H9 (cell line): ENCODE results near the gene PSMA6. TPM values are rescaled to one million over a fixed set of nuclear protein-coding genes. Genes with fewer than 3 reads are reported as not detected.
"Not testable (repeated sequence)": the region's sequence is repeated elsewhere in the genome, so short reads cannot be mapped to it uniquely, and the experiment has no call there.

Experiments
- DNase-seq: peaks from one replicate; pipeline ENCODE4 v3.0.0-alpha.2; 2017
- H2AFZ ChIP-seq: one replicate; pipeline ENCODE4 v1.6.1; 2013; ENCODE audit warnings: mild to moderate bottlenecking, low read length, control low read depth, moderate library complexity
- H2AK5ac ChIP-seq: 2 replicates; pipeline ENCODE4 v1.6.1; 2013; ENCODE audit warnings: low read length, control low read depth, mixed read lengths; ENCODE audit not compliant: insufficient read length
- H2BK120ac ChIP-seq: one replicate; pipeline ENCODE4 v1.6.1; 2013; ENCODE audit warnings: low read depth, mild to moderate bottlenecking, low read length, control low read depth, inconsistent platforms; ENCODE audit not compliant: poor library complexity, severe bottlenecking
- H2BK12ac ChIP-seq: 2 replicates; pipeline ENCODE4 v1.6.1; 2013; ENCODE audit warnings: low read length, control low read depth, mixed read lengths, low read depth; ENCODE audit not compliant: insufficient read length
- H2BK15ac ChIP-seq: 2 replicates; pipeline ENCODE4 v1.6.1; 2013; ENCODE audit warnings: low read depth, low read length, control low read depth
- H2BK20ac ChIP-seq: one replicate; pipeline ENCODE4 v1.6.1; 2013; ENCODE audit warnings: low read depth, mild to moderate bottlenecking, low read length, control low read depth, inconsistent platforms; ENCODE audit not compliant: poor library complexity, severe bottlenecking
- H2BK5ac ChIP-seq: 2 replicates; pipeline ENCODE4 v1.6.1; 2013; ENCODE audit warnings: low read length, control low read depth, mixed read lengths; ENCODE audit not compliant: insufficient read length
- H3K14ac ChIP-seq: 2 replicates; pipeline ENCODE4 v1.6.1; 2013; ENCODE audit warnings: low read length, control low read depth; ENCODE audit not compliant: insufficient read depth
- H3K18ac ChIP-seq: 2 replicates; pipeline ENCODE4 v1.6.1; 2013; ENCODE audit warnings: low read depth, mild to moderate bottlenecking, mixed read lengths, low read length, control low read depth; ENCODE audit not compliant: insufficient read length
- H3K23ac ChIP-seq: 2 replicates; pipeline ENCODE4 v1.6.1; 2013; ENCODE audit warnings: low read length, control low read depth, mixed read lengths, low read depth; ENCODE audit not compliant: insufficient read length
- H3K23me2 ChIP-seq: 2 replicates; pipeline ENCODE4 v1.6.1; 2013; ENCODE audit warnings: low read depth, mild to moderate bottlenecking, mixed read lengths, low read length, control low read depth; ENCODE audit not compliant: insufficient read length, poor library complexity, severe bottlenecking
- H3K27ac ChIP-seq: 2 replicates; pipeline ENCODE4 v1.5.1; 2013; ENCODE audit warnings: low read length, control low read depth, mixed read lengths, low read depth; ENCODE audit not compliant: insufficient read length
- H3K27me3 ChIP-seq: 2 replicates; pipeline ENCODE4 v1.6.1; 2013; ENCODE audit warnings: low read length, control low read depth, inconsistent platforms; ENCODE audit not compliant: insufficient read depth
- H3K4ac ChIP-seq: 2 replicates; pipeline ENCODE4 v1.6.1; 2013; ENCODE audit warnings: low read depth, mild to moderate bottlenecking, control low read depth, inconsistent platforms, low read length, moderate library complexity
- H3K4me1 ChIP-seq: 2 replicates; pipeline ENCODE4 v1.6.1; 2013; ENCODE audit warnings: low read length, control low read depth, inconsistent platforms; ENCODE audit not compliant: insufficient read depth
- H3K4me2 ChIP-seq: 2 replicates; pipeline ENCODE4 v1.6.1; 2013; ENCODE audit warnings: low read length, control low read depth, mixed read lengths; ENCODE audit not compliant: insufficient read length, insufficient read depth
- H3K56ac ChIP-seq: 2 replicates; pipeline ENCODE4 v1.6.1; 2013; ENCODE audit warnings: low read depth, mild to moderate bottlenecking, mixed read lengths, low read length, control low read depth; ENCODE audit not compliant: insufficient read length
- H3K79me1 ChIP-seq: 2 replicates; pipeline ENCODE4 v1.6.1; 2013; ENCODE audit warnings: low read depth, mild to moderate bottlenecking, moderate library complexity, low read length, control low read depth, inconsistent platforms; ENCODE audit not compliant: insufficient read depth, poor library complexity, severe bottlenecking
- H3K79me2 ChIP-seq: 2 replicates; pipeline ENCODE4 v1.6.1; 2013; ENCODE audit warnings: low read length, control low read depth, inconsistent platforms; ENCODE audit not compliant: insufficient read depth
- H3K9ac ChIP-seq: 2 replicates; pipeline ENCODE4 v1.6.1; 2013; ENCODE audit warnings: low read length, control low read depth, mixed read lengths; ENCODE audit not compliant: insufficient read length; ENCODE audit errors: extremely low read depth
- H3K9me3 ChIP-seq: one replicate; pipeline ENCODE4 v1.6.1; 2013; ENCODE audit warnings: low read depth, low read length, inconsistent platforms; ENCODE audit not compliant: control insufficient read depth
- H3T11ph ChIP-seq: one replicate; pipeline ENCODE4 v1.6.1; 2013; ENCODE audit warnings: mild to moderate bottlenecking, low read length, control low read depth, inconsistent platforms
- H4K20me1 ChIP-seq: one replicate; pipeline ENCODE4 v1.6.1; 2013; ENCODE audit not compliant: control insufficient read depth, insufficient read length, insufficient read depth
- H4K5ac ChIP-seq: 2 replicates; pipeline ENCODE4 v1.6.1; 2013; ENCODE audit warnings: low read depth, mild to moderate bottlenecking, mixed read lengths, low read length, control low read depth; ENCODE audit not compliant: insufficient read length
- H4K8ac ChIP-seq: replicated peaks from 2 replicates; pipeline ENCODE4 v1.6.1; 2013; ENCODE audit warnings: low read length, control low read depth, mixed read lengths, low read depth; ENCODE audit not compliant: insufficient read length
- H4K91ac ChIP-seq: 2 replicates; pipeline ENCODE4 v1.6.1; 2013; ENCODE audit warnings: low read depth, mild to moderate bottlenecking, moderate library complexity, mixed read lengths, low read length, control low read depth; ENCODE audit not compliant: insufficient read length
- H3K27ac Mint-ChIP-seq, 3 experiments: 2 replicates in 2 of 3; 3 replicates in 1 of 3; pipeline ENCODE4 v1.8.0; 2020 to 2021; ENCODE audit warnings: mixed read lengths in 3 of 3, mild to moderate bottlenecking in 1 of 3, moderate library complexity in 1 of 3
- H3K27me3 Mint-ChIP-seq: 2 replicates; pipeline ENCODE4 v1.8.0; 2021; ENCODE audit warnings: low read depth, mild to moderate bottlenecking, moderate library complexity, mixed read lengths
- H3K36me3 Mint-ChIP-seq, 3 experiments: 2 replicates in 2 of 3; 3 replicates in 1 of 3; pipeline ENCODE4 v1.8.0; 2020 to 2021; ENCODE audit warnings: low read depth in 3 of 3, mixed read lengths in 3 of 3; ENCODE audit not compliant: insufficient read depth in 1 of 3
- H3K4me1 Mint-ChIP-seq, 2 experiments: 2 replicates each; pipeline ENCODE4 v1.8.0; 2020; ENCODE audit warnings: mixed read lengths in 2 of 2
- H3K4me3 Mint-ChIP-seq, 2 experiments: 2 replicates in 1 of 2; 3 replicates in 1 of 2; pipeline ENCODE4 v1.8.0; 2020 to 2021; ENCODE audit warnings: mild to moderate bottlenecking in 2 of 2, mixed read lengths in 2 of 2, moderate library complexity in 1 of 2
- H3K9me3 Mint-ChIP-seq, 2 experiments: 2 replicates in 1 of 2; 3 replicates in 1 of 2; pipeline ENCODE4 v1.8.0; 2020; ENCODE audit warnings: mild to moderate bottlenecking in 2 of 2, mixed read lengths in 2 of 2, moderate library complexity in 1 of 2
- WGBS: extraction: QIAGEN DNeasy Blood & Tissue Kit; methylation state at CpG from one replicate; pipeline ENCODE4 v1.1.7; 2013; ENCODE audit warnings: missing lambda C conversion rate, low lambda C conversion rate, mixed read lengths; ENCODE audit not compliant: insufficient read length; ENCODE audit errors: extremely low coverage; 5-methylcytosine and 5-hydroxymethylcytosine counted together
- total RNA-seq: library from RNA; stranded (reverse); gene quantifications from 2 replicates; pipeline ENCODE4 v1.2.1, GENCODE V29; 2021

The PSMA6 gene
- total RNA-seq, 1 experiment from 2014 or later: 255 TPM

GRCh38 chr14:35254034-35254622 lies 38.1 kb upstream of the PSMA6 start:
- H2AFZ ChIP-seq, H4K20me1 ChIP-seq, H3K4me3 Mint-ChIP-seq, H3K27me3 Mint-ChIP-seq, H3K36me3 Mint-ChIP-seq, H2BK20ac ChIP-seq, H3K4me1 ChIP-seq, H3K9me3 ChIP-seq, H4K8ac ChIP-seq, H3K27me3 ChIP-seq, H3K14ac ChIP-seq, H3K23me2 ChIP-seq, H2BK12ac ChIP-seq, H2AK5ac ChIP-seq, H2BK120ac ChIP-seq, H2BK5ac ChIP-seq, H3T11ph ChIP-seq, H3K18ac ChIP-seq, H3K79me2 ChIP-seq, H4K91ac ChIP-seq, H4K5ac ChIP-seq, H3K4me1 Mint-ChIP-seq, H2BK15ac ChIP-seq, H3K9me3 Mint-ChIP-seq, H3K9ac ChIP-seq, H3K23ac ChIP-seq, H3K56ac ChIP-seq, H3K4me2 ChIP-seq, DNase-seq, H3K27ac ChIP-seq, H3K79me1 ChIP-seq, H3K4ac ChIP-seq: not testable (repeated sequence)
- no CpG with 5 or more reads among the region's 7 CpGs for WGBS
- H3K27ac Mint-ChIP-seq: peak overlapping the region in 2 of 3 experiments; percentile 2 to 9; a peak in 2 of 7 replicates
